ENCODE data around the gene RHOC.
A peak's percentile ranks its signal among the peaks of the same experiment; 100 is the strongest.

The RHOC gene

GRCh38 chr1:112674440-112674985 is 32.4 kb downstream of the RHOC start, which contains the start of gene MOV10:
Gene MOV10, plus strand, starts transcription at chr1:112674659. Its CDS starts 254 bp downstream, at chr1:112674913.
- Histone ChIP-seq H3K4me1 (ENCODE audit: insufficient read depth, low read length) (peaks cover 28% of the 10 kb centered on the region), H3K36me3 (ENCODE audit: insufficient read depth, low read length) (peaks cover 18% of the 10 kb centered on the region), H3K27ac (ENCODE audit: low read depth, low read length) (peak within 1 kb of the TSS; percentile 87), H3K9me3 (ENCODE audit: low read length) (no peaks in the 10 kb centered on the region), H3K9ac (ENCODE audit: low read length) (peak within 1 kb of the TSS; percentile 90), H3K27me3 (ENCODE audit: control insufficient read depth in 1 of 2, insufficient read depth in 2 of 2, low read length in 2 of 2) (no peaks in the 10 kb centered on the region), H3K4me3 (ENCODE audit: low read depth in 1 of 2, low read length in 2 of 2) (peak within 1 kb of the TSS; percentile 86 to 89)

GRCh38 chr1:112673592-112674439 is 33.1 kb downstream of the RHOC start:
- Histone ChIP-seq H3K9ac (ENCODE audit: low read length) (peak overlapping the region; percentile 90), H3K27ac (ENCODE audit: low read depth, low read length) (peak overlapping the region; percentile 87), H3K9me3 (ENCODE audit: low read length) (no peaks in the 10 kb centered on the region), H3K4me3 (ENCODE audit: low read depth in 1 of 2, low read length in 2 of 2) (peak overlapping the region; percentile 86 to 89), H3K4me1 (ENCODE audit: insufficient read depth, low read length) (peaks cover 28% of the 10 kb centered on the region), H3K36me3 (ENCODE audit: insufficient read depth, low read length) (peaks cover 25% of the 10 kb centered on the region), H3K27me3 (ENCODE audit: control insufficient read depth in 1 of 2, insufficient read depth in 2 of 2, low read length in 2 of 2) (no peaks in the 10 kb centered on the region)

GRCh38 chr1:112672842-112673241 is 34.1 kb downstream of the RHOC start:
- Histone ChIP-seq H3K27me3 (ENCODE audit: control insufficient read depth in 1 of 2, insufficient read depth in 2 of 2, low read length in 2 of 2) (no peaks in the 10 kb centered on the region), H3K9ac (ENCODE audit: low read length) (no peak overlapping the region), H3K4me3 (ENCODE audit: low read depth in 1 of 2, low read length in 2 of 2) (no peak overlapping the region), H3K4me1 (ENCODE audit: insufficient read depth, low read length) (peaks cover 28% of the 10 kb centered on the region), H3K9me3 (ENCODE audit: low read length) (no peaks in the 10 kb centered on the region), H3K36me3 (ENCODE audit: insufficient read depth, low read length) (peaks cover 29% of the 10 kb centered on the region), H3K27ac (ENCODE audit: low read depth, low read length) (no peak overlapping the region)

- Histone ChIP-seq H3K9ac (ENCODE audit: low read length) (no peak overlapping the region), H3K27ac (ENCODE audit: low read depth, low read length) (no peak overlapping the region), H3K4me1 (ENCODE audit: insufficient read depth, low read length) (peaks cover 27% of the 10 kb centered on the region), H3K36me3 (ENCODE audit: insufficient read depth, low read length) (peaks cover 36% of the 10 kb centered on the region), H3K4me3 (ENCODE audit: low read depth in 1 of 2, low read length in 2 of 2) (no peak overlapping the region), H3K9me3 (ENCODE audit: low read length) (no peaks in the 10 kb centered on the region), H3K27me3 (ENCODE audit: control insufficient read depth in 1 of 2, insufficient read depth in 2 of 2, low read length in 2 of 2) (no peaks in the 10 kb centered on the region)
Measured at GRCh38 chr1:112672009-112672408, 34.9 kb downstream of the RHOC start.

- Histone ChIP-seq H3K9me3 (ENCODE audit: low read length) (no peaks in the 10 kb centered on the region), H3K4me1 (ENCODE audit: insufficient read depth, low read length) (no peaks in the 10 kb centered on the region), H3K4me3 (ENCODE audit: low read depth in 1 of 2, low read length in 2 of 2) (no peak overlapping the region), H3K27ac (ENCODE audit: low read depth, low read length) (no peak overlapping the region), H3K9ac (ENCODE audit: low read length) (no peak overlapping the region), H3K36me3 (ENCODE audit: insufficient read depth, low read length) (peaks cover 58% of the 10 kb centered on the region), H3K27me3 (ENCODE audit: control insufficient read depth in 1 of 2, insufficient read depth in 2 of 2, low read length in 2 of 2) (no peaks in the 10 kb centered on the region)
Measured at GRCh38 chr1:112666946-112667345, 40.0 kb downstream of the RHOC start.

GRCh38 chr1:112665857-112666256 is 41.1 kb downstream of the RHOC start:
- H3K36me3 ChIP-seq (ENCODE audit: insufficient read depth, low read length) = peaks cover 60% of the 10 kb centered on the region
- H3K27ac ChIP-seq (ENCODE audit: low read depth, low read length) = no peak overlapping the region
- no peaks in the 10 kb centered on the region for H3K27me3 ChIP-seq (ENCODE audit: control insufficient read depth in 1 of 2, insufficient read depth in 2 of 2, low read length in 2 of 2)
- H3K9ac ChIP-seq (ENCODE audit: low read length) = no peak overlapping the region
- H3K4me1 ChIP-seq (ENCODE audit: insufficient read depth, low read length) = no peaks in the 10 kb centered on the region
- no peaks in the 10 kb centered on the region for H3K9me3 ChIP-seq (ENCODE audit: low read length)
- no peak overlapping the region for H3K4me3 ChIP-seq (ENCODE audit: low read depth in 1 of 2, low read length in 2 of 2)

GRCh38 chr1:112651205-112651604 is 55.7 kb downstream of the RHOC start:
- no peaks in the 10 kb centered on the region for H3K9me3 ChIP-seq (ENCODE audit: low read length)
- no peak overlapping the region for H3K9ac ChIP-seq (ENCODE audit: low read length)
- no peak overlapping the region for H3K27ac ChIP-seq (ENCODE audit: low read depth, low read length)
- H3K4me3 ChIP-seq (ENCODE audit: low read depth in 1 of 2, low read length in 2 of 2) = no peak overlapping the region
- H3K27me3 ChIP-seq (ENCODE audit: control insufficient read depth in 1 of 2, insufficient read depth in 2 of 2, low read length in 2 of 2) = no peaks in the 10 kb centered on the region
- no peaks in the 10 kb centered on the region for H3K4me1 ChIP-seq (ENCODE audit: insufficient read depth, low read length)
- peaks cover 32% of the 10 kb centered on the region for H3K36me3 ChIP-seq (ENCODE audit: insufficient read depth, low read length)
